HG03354 (cell line): Measurements from ENCODE around the gene LRWD1.

Experiments used
- ATAC-seq: cut with Tn5 transposase; IDR thresholded peaks from one replicate; pipeline ENCODE4 v1.9.1; 2021; ENCODE audit warnings: mild to moderate bottlenecking; ENCODE audit not compliant: unreplicated experiment, poor library complexity, severe bottlenecking

The LRWD1 gene

DNA sequence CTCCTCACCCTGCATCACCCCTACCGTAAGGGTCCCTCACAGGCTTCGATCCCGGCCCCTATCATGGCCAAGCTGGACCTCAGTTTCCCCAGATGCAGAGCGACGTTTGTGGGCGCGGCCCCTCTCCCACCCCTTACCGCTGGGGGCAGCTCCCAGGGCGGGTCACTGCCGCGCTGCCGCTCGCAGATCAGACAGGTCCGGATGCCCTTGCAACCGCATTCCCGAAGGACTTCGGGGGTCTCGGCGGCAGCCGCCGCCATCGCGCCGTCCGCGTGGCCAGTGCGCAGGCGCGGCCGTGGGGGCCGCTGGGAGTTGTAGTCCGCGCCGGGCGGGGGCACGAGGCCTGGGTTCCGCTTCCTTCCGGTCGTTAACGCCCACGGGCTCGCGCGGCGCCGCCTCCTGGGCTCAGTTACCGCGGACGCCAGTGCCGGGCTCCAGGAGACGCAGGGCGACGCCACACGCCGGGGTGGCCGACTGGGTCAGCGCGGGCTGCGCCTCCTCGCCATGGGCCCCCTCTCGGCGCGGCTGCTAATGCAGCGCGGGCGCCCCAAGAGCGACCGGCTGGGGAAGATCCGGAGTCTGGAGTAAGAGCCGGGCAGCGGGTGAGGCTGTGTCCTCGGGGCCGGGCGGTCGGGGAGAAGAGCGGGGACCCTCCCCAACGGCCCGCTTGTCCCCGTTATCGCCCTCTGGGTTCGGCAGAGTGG lies at the start of gene LRWD1, which contains the start of gene ALKBH4:
TSS of gene LRWD1 (plus strand) at position 408 of the 704 bp plus-strand sequence. CDS start at position 505, 97 bp downstream.
TSS of gene ALKBH4 (minus strand) at position 287 of the 704 bp plus-strand sequence. CDS start at position 260, 27 bp downstream.
- peak; percentile 84 for ATAC-seq

DNA sequence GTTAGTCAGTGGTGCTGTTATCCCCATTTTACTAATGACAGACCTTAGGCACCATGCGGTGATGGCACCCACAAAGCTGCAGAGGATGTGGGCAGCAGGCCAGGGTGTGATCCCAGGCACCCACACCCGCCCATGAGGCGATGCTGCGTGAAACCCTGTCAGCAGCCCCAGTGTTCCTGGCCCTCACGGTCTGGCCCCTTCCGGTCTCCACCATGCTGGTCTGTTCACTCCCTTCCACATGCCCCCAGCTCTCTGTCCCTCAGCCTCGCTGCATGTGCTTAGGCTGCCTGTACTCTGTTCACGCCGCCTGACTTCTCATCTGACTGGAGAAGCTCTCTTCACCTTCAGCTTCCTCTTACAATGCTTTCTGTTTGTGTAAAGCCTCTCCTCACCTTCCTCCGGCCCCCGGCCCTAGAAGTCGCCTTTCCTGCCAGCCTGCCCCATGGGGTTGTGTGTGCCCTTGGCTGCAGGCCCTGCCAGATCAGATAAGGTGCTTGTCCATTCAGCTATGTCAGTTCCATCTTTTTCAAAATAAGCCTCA lies 49.0 kb upstream of the LRWD1 start:
- no peak for ATAC-seq

DNA sequence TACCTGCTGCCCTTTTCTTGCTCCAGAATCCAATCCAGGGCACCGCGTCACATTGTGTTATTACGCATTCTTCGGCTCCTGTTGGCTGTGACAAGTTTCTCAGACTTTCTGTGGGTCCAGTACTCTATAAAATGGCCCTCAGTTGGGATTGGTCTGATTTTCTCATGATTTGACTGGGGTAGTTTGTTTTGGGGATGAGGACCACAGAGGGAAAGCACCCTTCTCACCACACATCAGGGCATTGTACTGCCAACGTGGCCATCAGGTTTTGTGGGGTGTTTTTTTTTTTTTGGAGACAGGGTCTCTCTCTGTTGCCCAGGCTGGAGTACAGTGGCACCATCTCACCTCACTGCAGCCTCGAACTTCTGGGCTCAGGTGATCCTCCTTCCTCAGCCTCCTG lies 48.4 kb upstream of the LRWD1 start:
- ATAC-seq: no peak

DNA sequence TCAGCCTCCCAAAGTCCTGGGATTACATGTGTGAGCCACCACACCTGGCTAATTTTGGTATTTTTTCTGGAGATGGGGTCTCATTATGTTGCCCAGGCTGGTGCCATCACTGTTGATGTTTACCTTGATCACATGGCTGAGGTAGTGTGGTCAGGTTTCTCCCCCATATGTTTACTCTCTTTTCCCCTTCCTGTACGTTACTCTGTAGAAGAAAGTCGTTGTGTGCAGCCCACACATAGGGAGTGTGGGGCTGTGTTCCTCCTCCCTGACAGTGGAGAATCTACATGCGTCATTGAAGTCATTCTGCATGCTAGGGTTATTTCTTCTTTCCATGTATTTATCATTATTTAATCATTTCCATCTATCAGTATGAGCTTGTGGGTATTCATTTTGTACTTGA lies 47.7 kb upstream of the LRWD1 start:
- ATAC-seq: no peak

DNA sequence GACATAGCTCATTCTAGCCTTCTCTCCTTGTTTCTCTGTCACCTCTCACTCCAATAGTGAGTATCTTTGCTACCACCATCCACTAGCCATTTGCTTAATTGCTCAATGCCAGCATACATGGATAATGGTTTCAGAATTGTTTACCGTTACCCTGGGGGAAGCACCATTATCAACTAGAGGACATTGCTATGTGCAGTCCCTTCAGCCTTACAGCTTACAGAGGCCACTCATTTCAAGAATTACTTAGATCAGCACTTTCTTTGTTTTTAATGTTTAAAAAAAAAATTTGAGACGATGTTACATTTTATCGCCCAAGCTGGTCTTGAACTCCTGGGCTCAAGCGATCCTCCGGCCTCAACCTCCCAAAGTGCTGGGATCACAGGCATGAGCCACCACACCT lies 46.2 kb upstream of the LRWD1 start:
- ATAC-seq: no peak

DNA sequence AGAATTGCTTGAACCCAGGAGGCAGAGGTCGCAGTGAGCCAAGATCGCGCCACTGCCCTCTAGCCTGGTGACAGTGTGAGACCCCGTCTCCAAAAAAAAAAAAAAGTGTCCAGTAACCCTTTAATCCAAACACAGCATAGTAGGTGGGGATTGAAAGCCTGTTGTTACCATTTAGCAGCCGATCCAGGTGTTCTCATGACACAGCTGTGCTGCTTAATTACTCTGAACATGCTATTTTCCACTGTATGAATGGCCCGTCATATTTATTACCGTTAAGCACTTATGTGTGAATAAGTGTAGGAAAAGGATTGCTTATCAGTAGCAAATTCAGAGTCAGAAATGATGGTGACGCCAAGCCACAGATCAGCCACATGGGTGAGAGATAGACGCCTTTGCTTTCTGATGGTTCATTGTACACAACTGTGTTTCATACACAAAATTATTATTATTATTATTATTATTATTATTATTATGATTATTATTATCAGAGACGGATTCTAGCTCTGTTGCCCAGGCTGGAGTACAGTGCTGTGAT lies 43.0 kb upstream of the LRWD1 start:
- ATAC-seq: no peak

DNA sequence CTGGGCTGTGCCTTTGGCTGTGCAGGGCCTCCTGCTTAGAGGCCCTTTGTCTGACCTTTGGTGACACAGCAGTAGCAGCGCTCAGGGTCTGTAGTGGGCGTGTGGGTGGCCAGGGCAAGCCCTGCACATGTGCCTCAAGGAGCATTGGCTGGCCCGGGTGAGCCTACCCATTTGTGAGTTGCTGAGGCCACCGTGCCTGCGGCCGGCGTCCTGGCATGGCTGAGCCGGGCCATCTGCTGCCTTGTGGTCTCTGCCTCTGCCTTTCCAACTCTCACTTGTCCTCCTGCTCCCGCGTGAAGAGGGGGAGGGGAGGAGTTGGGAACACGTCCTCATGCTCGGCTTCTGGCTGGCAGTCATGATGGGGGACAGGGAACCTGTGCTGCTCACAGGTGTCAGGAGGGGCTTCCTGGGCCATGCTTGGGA lies 40.6 kb upstream of the LRWD1 start:
- no peak for ATAC-seq

DNA sequence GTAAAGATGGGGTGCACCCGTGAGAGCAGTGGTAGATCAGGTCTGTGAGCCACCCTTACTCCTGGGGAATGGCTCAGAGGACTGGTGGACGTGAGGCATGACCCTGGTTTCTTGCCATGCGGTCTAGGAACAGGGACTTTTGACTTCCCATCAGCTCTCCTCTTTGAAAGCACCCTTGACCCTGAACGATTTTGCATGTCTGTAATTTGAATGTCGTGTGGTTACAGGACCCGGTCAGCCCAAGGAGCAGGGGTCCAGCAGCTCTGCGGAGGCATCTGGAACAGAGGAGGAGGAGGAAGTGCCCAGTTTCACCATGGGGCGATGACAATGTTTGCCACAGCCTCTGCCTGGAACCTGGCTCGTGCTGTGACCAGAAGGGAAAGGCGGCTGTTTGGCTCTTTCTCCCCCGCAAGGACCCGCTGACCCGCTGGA lies 40.0 kb upstream of the LRWD1 start:
- ATAC-seq: no peak

DNA sequence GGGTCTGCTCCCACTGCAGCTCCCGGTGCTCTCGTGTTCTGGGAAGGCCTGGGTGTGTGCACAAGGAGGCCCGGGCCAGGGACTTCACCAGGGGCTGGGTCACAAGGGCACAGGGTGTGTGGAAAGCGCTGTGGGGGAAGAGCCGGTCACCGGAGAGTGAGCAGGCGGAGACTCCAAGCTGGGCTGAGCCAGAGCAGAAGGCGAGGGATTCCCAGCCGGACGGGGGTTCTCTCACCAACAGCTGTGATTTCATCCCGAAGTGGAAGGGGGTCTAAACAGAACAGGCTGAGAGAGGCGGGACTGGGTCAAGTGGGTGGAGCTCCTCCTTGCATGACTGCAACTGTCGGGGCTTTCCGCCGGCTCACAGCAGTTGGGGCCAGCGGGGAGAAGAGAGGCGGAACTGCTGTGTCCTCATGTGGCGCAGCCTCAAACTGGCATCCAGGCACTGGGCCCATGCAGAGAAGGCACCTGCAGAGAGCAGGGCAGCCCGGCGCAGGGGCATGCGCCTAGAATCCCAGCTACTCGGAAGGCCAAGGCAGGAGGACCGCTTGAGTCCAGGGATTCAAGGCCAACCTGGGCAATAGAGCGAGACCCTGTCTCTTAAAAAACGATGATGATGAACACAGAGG lies 39.0 kb upstream of the LRWD1 start:
- ATAC-seq: peak; percentile 78

DNA sequence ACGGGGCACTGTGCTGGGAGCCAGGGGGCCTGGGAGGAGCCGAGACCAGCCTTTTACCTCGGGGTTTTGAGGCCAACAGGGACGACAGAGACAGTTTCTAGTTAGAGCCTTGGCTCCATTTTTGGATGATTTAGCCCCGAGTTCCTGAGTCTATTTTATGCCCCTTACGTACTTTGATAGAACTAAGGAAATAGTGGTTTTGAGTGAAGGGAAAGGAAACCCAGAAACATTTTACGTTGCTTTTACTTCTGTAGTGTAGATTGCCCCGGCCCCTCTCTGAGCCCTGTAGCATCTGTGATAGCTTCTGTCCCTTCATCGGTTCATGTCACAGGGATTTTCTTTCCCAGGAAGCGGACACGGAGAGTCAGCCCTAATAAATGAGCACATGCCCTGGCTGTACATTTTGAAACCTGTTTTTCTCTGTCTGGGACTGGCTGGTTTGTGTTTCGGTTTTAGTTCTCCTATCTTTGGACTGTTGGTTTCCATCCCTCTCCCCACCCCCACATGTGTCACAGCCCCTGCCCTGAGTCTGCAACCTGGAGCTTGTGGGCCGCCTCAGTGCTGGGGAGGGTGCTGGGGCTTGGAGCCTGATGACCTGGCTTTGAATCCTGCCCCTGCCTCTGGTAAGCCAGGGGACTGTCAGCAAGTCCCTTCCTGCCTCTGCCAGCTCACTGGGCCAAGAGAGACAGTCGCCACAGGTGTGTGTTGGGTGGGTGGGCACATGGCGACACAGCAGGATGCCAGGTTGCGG lies 38.3 kb upstream of the LRWD1 start:
- ATAC-seq: peak; percentile 57

DNA sequence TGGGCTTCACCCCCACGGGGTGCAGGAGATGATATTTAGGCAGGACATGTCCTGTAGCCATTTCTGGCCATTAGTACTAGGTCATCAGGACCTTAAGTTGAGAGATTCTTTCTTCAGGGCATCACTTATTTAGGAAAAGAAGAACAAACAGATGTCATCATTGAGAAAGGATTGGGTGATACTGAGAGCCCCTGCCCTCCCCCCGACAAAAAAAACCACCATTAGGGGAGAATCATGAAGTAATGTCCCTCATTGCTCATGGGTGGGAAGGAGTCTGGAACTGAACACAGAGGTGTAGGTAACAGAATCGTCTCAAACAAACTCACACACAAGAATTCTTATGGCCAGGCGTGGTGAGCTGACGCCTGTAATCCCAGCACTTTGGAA lies 37.8 kb upstream of the LRWD1 start:
- no peak for ATAC-seq

DNA sequence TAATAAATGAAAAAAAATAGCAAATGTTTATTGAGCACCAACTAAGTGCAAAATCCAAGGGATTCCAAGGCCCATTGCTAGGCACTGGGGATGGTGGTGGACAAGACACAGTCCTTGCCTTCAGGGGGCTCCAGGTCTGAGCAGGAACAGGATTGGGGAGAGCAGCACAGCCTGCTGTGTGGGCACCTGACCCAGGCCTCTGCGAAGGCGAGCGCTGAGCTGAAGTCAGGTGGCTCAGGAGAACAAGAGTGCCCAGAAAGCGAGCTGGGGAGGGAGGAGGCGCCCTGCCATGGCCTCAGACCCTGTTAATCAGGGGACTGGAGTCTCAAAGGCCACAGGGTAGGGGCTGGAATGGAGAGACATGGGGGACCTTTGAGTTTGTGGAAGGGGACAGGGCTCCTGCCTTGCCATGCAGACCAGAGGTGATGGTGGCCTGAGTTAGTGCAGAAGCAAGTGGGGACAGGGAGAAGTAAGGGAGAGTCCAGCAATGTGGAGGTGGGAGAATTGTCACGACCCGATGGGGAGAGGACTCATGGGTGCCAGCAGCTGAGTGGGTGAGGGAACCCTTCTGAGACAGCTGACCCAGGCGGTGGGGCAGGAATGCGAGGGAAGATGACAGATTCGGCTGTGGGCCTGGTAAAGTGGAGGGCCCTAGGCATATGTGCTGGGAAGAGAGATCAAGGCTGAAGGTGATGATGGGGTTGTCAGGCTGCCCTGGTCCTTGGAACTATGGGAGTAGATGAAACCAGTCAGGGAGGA lies 35.5 kb upstream of the LRWD1 start:
- no peak for ATAC-seq

DNA sequence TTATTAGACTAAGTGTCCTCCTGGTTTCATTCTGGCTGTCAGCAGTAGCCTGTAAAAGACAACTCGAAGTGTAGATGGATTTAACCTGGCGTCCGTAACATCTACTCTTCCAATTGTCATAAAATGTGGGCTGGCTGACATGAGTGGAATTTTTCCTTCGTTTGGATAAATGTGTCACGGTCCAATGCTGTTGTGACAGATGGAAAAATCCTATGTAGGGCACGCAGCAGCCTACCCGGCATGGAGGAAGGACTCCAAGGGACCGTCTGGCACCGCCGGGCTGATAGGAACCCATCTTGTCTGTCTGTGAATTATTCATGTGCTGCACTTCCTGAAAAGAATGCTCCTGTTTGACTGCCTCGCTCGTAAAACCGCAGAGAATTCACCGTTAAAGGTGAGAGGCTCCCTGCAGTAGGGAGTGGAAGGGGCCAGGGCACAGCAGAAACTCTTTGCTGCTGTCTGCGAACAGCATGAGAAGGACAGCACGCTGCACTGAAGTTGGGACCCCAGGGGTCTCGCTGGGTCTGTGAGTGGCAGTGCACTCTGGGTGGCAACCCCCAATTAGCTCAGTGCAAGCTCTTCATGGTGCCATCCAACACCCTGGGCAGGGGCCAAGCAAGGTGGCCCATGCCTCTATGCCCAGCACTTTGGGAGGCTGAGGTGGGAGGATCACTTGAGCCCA lies 33.0 kb upstream of the LRWD1 start:
- no peak for ATAC-seq

DNA sequence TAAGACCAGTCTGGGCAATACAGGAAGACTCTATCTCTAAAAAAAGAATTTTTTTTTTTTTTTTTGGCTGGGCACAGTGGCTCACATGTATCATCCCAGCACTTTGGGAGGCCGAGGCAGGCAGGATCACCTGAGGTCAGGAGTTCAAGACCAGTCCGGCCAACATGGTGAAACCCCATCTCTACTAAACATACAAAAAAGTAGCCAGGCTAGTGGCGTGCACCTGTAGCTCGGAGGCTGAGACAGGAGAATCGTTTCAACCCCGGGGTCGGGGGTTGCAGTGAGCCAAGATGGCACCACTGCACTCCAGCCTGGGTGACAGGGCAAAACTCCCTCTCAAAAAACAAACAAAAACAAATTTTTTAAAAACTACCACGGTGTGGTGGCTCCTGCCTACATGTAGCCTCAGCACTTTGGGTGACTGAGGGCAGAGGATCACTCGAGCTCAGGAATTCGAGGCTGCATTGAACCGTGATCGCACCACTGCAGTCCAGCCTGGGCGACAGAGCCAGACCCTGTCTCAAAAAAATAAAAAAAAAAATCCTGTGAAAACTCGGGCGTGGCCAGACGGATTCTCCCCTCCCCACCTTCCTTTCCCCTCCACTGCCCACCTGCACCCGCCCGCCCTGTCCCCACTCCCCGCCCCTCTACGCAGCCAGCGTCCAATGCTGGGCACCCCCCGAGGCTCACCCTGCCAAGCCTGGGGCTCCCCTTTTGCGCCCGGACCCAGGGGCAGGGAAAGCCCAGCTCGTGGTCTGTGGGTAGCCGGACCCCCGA lies 32.2 kb upstream of the LRWD1 start:
- peak; percentile 44 for ATAC-seq

DNA sequence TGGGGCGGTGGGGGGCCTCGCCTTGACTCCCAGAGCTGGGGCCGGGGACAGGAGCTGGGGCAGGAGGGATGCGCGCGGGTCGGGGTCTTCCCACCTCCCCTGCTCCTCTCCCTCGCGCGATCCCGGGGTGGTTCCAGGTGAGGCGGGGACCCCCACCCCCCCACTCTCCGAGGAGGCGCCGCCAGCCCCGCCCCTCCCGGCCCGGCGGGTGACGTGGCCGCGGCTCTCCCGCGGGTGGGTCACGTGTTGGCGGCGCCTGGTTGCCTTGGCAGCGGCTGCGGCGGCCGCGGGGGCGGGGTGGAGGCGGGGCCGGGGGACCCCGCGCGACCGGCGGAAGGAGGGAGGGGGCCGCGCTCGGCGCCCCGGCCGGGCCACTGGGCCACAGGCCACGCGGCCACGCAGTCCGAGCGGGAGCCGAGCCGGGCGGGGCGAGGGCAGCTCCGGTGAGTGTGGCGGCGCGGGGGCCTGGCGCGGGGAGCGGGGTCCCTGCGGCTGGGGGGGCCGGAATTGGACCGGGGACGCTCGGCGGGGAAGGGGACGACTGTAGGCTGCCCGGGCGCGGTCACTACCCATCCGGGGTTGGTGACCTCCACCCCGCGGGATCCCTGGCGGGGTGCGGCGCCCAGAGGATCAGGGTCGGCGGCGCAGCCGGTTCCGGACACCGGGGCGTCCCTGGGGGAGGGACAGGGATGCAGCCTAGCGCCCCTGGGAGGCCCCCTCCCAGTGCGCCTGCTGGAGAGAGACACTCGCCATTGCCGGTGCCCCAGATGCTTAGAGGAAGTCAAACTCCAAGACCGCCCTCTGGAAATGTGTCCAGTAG lies 31.4 kb upstream of the LRWD1 start, which contains the start of gene ORAI2:
TSS of gene ORAI2 (plus strand) at position 357 of the 820 bp plus-strand sequence. CDS start 5,382 bp downstream, outside the sequence.
- ATAC-seq: peak; percentile 67

DNA sequence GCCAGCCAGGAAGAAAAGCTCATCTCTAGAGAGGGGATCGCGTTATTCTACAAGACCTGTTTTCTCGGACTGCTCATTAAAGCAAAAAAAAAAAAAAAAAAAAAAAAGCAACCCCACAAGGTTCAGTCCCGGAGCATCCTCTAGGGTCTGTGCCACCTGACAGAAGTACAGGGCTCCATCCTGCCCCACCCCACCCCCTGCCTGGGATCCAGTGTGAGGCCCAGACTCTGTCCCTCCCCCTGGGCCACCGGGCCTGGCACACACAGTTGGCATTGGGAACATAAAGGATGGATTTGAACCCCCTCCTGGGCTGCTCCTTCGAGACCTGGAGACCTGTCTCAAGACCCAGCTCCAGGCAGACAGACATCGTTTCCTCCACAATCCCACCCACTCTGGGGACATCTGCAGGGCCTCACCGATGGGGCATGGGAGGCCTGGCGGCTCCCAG lies 30.7 kb upstream of the LRWD1 start:
- peak; percentile 13 for ATAC-seq

DNA sequence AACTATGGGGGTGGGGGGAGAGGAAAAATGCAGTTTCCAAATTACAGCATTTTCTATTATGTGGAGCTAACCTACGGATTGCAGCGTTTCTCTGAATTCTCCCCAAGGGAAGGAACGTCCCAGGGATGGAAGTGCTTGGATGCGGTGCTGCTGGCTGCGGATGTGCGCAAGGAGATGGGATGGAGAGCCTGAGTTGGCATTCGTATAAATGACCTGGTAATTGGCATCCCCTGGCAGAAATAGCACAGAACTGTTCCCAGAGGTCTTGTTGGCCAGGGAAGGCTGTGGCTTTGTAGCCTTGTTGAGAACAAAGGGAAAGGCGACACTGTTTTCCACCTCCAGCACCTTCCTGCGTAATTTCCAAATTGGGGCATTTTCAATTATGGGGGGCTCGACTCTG lies 28.7 kb upstream of the LRWD1 start:
- ATAC-seq: no peak
